ENCODE results near the gene ESYT1. TPM values are rescaled to one million over a fixed set of nuclear protein-coding genes. Genes with fewer than 3 reads are reported as not detected.

Gene ESYT1
- total and polyA plus RNA-seq, 9 of the 15 experiments (the other 6 are each of a cell fraction or from before 2014, with no cell fraction given) = 132 to 420 (median 164) TPM

- intact Hi-C loops (cut with micrococcal nuclease) (loop anchor here (5.0 kb wide), 2 partner anchors 42 to 522 kb away; partner anchors contain the start of gene MYL6), in situ Hi-C loops (cut with MboI) (no loop called here)
- no TSS peak for BruUV-seq (replicated peaks)
- ATAC-seq (no peak), DNase-seq (ENCODE audit: extremely low read depth in 1 of 4, low spot score in 3 of 4) (no peak), FAIRE-seq (no peak)
- Histone ChIP-seq H3K36me3 (ENCODE audit: control insufficient read depth, insufficient read depth, low read length) (peaks cover 54% of the 10 kb centered on the region), H3K4me3 (no peak overlapping the region), H3K79me2 (ENCODE audit: control insufficient read depth, insufficient read depth, low read length) (peaks cover 28% of the 10 kb centered on the region), H3K9me3 (replicated peaks; ENCODE audit: control insufficient read depth, insufficient read depth, low read depth, low read length) (peaks cover 8% of the 10 kb centered on the region), H3K27me3 (ENCODE audit: control insufficient read depth in 2 of 2, insufficient read depth in 2 of 2, low read length in 2 of 2) (no peaks in the 10 kb centered on the region), H3K27ac (ENCODE audit: extremely low read depth, low read depth, low read length) (no peak overlapping the region), H3K9me1 (ENCODE audit: control insufficient read depth, insufficient read depth, low read length) (no peaks in the 10 kb centered on the region), H3K4me2 (ENCODE audit: insufficient read depth, low read length) (no peak overlapping the region), H3K4me1 (replicated peaks in 1 of 2; ENCODE audit: control insufficient read depth in 2 of 2, insufficient read depth in 2 of 2, low read length in 2 of 2) (peaks cover 14 to 16% of the 10 kb centered on the region in 2 experiments), H4K20me1 (replicated peaks; ENCODE audit: control insufficient read depth, insufficient read depth, low read length) (no peaks in the 10 kb centered on the region), H2AFZ (ENCODE audit: low read depth, low read length) (no peak overlapping the region), H3K9ac (ENCODE audit: insufficient read depth in 1 of 2, low read depth in 2 of 2, low read length in 2 of 2) (no peak overlapping the region)
- 98% methylated on average over 10 of the region's 10 CpGs for WGBS (ENCODE audit: insufficient coverage, low coverage, missing lambda C conversion rate)
- TF ChIP-seq ZNF408 (CRISPR knock-in tag; IDR thresholded peaks at IDR 0.05; ENCODE audit: low read depth) (no peak), RUNX1 (IDR thresholded peaks at IDR 0.05; ENCODE audit: low read depth) (no peak), CBX5 (IDR thresholded peaks at IDR 0.05; ENCODE audit: borderline replicate concordance, low read depth) (peak; percentile 36; the same call in 1 of the 2 replicates), IFI16 (CRISPR knock-in tag; IDR thresholded peaks at IDR 0.05) (no peak), HLTF (IDR thresholded peaks at IDR 0.05) (no peak), ZNF445 (CRISPR knock-in tag; IDR thresholded peaks at IDR 0.05; ENCODE audit: low read depth) (peak; percentile 84; the same call in 1 of the 2 replicates)
- TF ChIP-seq, protein P1, sequence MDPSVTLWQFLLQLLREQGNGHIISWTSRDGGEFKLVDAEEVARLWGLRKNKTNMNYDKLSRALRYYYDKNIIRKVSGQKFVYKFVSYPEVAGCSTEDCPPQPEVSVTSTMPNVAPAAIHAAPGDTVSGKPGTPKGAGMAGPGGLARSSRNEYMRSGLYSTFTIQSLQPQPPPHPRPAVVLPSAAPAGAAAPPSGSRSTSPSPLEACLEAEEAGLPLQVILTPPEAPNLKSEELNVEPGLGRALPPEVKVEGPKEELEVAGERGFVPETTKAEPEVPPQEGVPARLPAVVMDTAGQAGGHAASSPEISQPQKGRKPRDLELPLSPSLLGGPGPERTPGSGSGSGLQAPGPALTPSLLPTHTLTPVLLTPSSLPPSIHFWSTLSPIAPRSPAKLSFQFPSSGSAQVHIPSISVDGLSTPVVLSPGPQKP (CRISPR knock-in tag; IDR thresholded peaks at IDR 0.05) = no peak
- TF ChIP-seq, protein P2, sequence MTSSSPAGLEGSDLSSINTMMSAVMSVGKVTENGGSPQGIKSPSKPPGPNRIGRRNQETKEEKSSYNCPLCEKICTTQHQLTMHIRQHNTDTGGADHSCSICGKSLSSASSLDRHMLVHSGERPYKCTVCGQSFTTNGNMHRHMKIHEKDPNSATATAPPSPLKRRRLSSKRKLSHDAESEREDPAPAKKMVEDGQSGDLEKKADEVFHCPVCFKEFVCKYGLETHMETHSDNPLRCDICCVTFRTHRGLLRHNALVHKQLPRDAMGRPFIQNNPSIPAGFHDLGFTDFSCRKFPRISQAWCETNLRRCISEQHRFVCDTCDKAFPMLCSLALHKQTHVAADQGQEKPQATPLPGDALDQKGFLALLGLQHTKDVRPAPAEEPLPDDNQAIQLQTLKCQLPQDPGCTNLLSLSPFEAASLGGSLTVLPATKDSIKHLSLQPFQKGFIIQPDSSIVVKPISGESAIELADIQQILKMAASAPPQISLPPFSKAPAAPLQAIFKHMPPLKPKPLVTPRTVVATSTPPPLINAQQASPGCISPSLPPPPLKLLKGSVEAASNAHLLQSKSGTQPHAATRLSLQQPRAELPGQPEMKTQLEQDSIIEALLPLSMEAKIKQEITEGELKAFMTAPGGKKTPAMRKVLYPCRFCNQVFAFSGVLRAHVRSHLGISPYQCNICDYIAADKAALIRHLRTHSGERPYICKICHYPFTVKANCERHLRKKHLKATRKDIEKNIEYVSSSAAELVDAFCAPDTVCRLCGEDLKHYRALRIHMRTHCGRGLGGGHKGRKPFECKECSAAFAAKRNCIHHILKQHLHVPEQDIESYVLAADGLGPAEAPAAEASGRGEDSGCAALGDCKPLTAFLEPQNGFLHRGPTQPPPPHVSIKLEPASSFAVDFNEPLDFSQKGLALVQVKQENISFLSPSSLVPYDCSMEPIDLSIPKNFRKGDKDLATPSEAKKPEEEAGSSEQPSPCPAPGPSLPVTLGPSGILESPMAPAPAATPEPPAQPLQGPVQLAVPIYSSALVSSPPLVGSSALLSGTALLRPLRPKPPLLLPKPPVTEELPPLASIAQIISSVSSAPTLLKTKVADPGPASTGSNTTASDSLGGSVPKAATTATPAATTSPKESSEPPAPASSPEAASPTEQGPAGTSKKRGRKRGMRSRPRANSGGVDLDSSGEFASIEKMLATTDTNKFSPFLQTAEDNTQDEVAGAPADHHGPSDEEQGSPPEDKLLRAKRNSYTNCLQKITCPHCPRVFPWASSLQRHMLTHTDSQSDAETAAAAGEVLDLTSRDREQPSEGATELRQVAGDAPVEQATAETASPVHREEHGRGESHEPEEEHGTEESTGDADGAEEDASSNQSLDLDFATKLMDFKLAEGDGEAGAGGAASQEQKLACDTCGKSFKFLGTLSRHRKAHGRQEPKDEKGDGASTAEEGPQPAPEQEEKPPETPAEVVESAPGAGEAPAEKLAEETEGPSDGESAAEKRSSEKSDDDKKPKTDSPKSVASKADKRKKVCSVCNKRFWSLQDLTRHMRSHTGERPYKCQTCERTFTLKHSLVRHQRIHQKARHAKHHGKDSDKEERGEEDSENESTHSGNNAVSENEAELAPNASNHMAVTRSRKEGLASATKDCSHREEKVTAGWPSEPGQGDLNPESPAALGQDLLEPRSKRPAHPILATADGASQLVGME (CRISPR knock-in tag; IDR thresholded peaks at IDR 0.05) = no peak
- ChIA-PET POLR2A (interaction anchor here (0.6 to 5.0 kb wide), 3 partner anchors 9 to 106 kb away, joined by 3 to 125 read pairs (median 4); partner anchors contain the start of gene PA2G4), CTCF (ENCODE audit: low intra/inter-chr PET ratio) (no interaction called here)
These were observed 12.7 kb upstream of the ESYT1 start for GRCh38 chr12:56115329-56115728.

Data from K562 (cell line).